ENCODE results near the gene CAGE1. TPM values are rescaled to one million over a fixed set of nuclear protein-coding genes. Genes with fewer than 3 reads are reported as not detected.
A peak's percentile ranks its signal among the peaks of the same experiment; 100 is the strongest.

Gene CAGE1
- total RNA-seq, 1 donor from 2014 or later: 0.07 TPM

- TF ChIP-seq CTCF (IDR thresholded peaks at IDR 0.05): no peak
- H3K4me3 Mint-ChIP-seq: no peak overlapping the region
- H3K36me3 Mint-ChIP-seq (ENCODE audit: low read depth): peaks cover 79% of the 10 kb centered on the region
- CTCF ChIA-PET: interaction anchor here (1.1 to 1.5 kb wide), 2 partner anchors 11 to 621 kb away, joined by 3 read pairs; no protein-coding TSS in a partner anchor
- H3K9me3 Mint-ChIP-seq: no peaks in the 10 kb centered on the region
- POLR2A ChIA-PET: no interaction called here
- no peak for ATAC-seq (ENCODE audit: low read depth)
- no peak for DNase-seq
- H3K4me1 Mint-ChIP-seq: peaks cover 2% of the 10 kb centered on the region
- intact Hi-C loops (cut with micrococcal nuclease): loop anchor here (1.0 kb wide), 1 partner anchor 16 kb away; no protein-coding TSS in a partner anchor
- H3K27me3 Mint-ChIP-seq: no peaks in the 10 kb centered on the region
- H3K27ac Mint-ChIP-seq: no peak overlapping the region
Observed at GRCh38 chr6:7296602-7297001, 92.9 kb downstream of the CAGE1 start.

- H3K27ac Mint-ChIP-seq: peak overlapping the region; percentile 46
- ChIA-PET POLR2A (no interaction called here), CTCF (interaction anchor here (1.2 to 1.5 kb wide), 2 partner anchors 20 to 620 kb away, joined by 3 read pairs; no protein-coding TSS in a partner anchor)
Observed at GRCh38 chr6:7295916-7296315, 93.6 kb downstream of the CAGE1 start.

DNA sequence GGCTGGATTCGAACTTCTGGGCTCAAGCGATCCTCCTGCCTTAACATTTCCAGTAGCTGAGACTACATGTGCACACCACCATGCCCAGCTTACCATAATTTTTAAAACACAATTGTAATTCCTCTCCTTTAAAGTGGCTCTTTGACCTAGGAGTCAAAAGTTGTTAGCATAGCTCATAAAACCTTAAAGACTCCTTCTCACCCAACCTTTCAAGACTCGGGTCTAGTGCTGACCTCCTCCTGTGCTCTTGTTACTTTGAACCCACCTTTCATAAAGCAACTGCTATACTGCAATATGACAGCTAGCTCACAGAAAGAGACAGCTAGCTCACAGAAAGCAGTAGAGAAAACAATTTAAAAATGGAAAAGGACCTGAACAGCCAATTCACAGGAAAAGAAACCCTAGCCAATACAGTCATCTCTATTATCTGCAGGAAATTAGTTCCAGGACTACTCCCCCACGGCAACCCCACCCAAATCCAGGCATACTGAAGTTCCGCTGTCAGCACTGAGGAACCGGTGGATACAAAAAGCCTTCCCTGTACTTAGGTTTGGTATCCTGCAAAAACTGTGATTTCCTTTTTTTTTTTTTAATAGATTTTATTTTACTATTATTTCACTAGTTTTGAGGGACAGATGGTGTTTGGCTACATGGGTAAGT lies 96.8 kb downstream of the CAGE1 start:
- DNase-seq: no peak
- Mint-ChIP-seq H3K27ac (no peak overlapping the region), H3K27me3 (no peaks in the 10 kb centered on the region), H3K4me1 (peaks cover 2% of the 10 kb centered on the region), H3K9me3 (no peaks in the 10 kb centered on the region), H3K36me3 (ENCODE audit: low read depth) (peaks cover 78% of the 10 kb centered on the region), H3K4me3 (no peak overlapping the region)
- CTCF ChIA-PET: interaction anchor here (1.1 to 2.1 kb wide), 2 partner anchors 15 to 17 kb away, joined by 4 to 10 read pairs; no protein-coding TSS in a partner anchor
- intact Hi-C loops (cut with micrococcal nuclease): no loop called here
- POLR2A ChIA-PET: interaction anchor here (0.7 to 1.1 kb wide), 2 partner anchors 42 to 97 kb away, joined by 3 to 6 read pairs; partner anchors contain the start of genes CAGE1 and RIOK1
- ATAC-seq (ENCODE audit: low read depth): no peak
- TF ChIP-seq CTCF (IDR thresholded peaks at IDR 0.05): no peak

More at GRCh38 chr6:7295916-7296315, 93.6 kb downstream of the CAGE1 start:
- H3K36me3 Mint-ChIP-seq (ENCODE audit: low read depth): peaks cover 78% of the 10 kb centered on the region
- ATAC-seq (ENCODE audit: low read depth) (no peak), DNase-seq (no peak)
- H3K4me1 Mint-ChIP-seq: peaks cover 2% of the 10 kb centered on the region
- H3K9me3 Mint-ChIP-seq: no peaks in the 10 kb centered on the region
- no peak overlapping the region for H3K4me3 Mint-ChIP-seq
- no peaks in the 10 kb centered on the region for H3K27me3 Mint-ChIP-seq
- intact Hi-C loops (cut with micrococcal nuclease): no loop called here
- no peak for TF ChIP-seq CTCF (IDR thresholded peaks at IDR 0.05)

DNA sequence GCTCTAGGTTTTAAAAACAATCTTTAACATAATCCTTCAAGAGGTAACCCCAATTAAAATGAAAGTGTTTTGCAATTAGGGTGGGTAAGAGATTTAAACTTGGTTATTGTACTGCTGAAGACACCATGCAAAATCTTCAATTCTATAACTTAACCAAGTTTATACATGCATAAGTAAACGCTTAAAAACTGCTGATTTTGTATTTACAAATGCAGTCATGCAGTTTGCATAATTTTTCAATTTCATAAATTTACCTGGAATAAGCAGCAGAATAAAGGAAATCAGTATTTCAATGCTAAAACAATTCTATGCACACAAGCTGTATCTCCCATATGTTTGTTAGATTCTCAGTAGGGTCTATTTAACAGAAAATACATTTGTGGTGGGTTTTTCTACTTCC lies 99.5 kb downstream of the CAGE1 start:
- H3K27me3 Mint-ChIP-seq: no peaks in the 10 kb centered on the region
- no peaks in the 10 kb centered on the region for H3K9me3 Mint-ChIP-seq
- ATAC-seq (ENCODE audit: low read depth) (no peak), DNase-seq (no peak)
- intact Hi-C loops (cut with micrococcal nuclease): no loop called here
- ChIA-PET POLR2A (no interaction called here), CTCF (no interaction called here)
- no peaks in the 10 kb centered on the region for H3K4me1 Mint-ChIP-seq
- H3K4me3 Mint-ChIP-seq: no peak overlapping the region
- TF ChIP-seq CTCF (IDR thresholded peaks at IDR 0.05): no peak
- H3K27ac Mint-ChIP-seq: no peak overlapping the region
- peaks cover 86% of the 10 kb centered on the region for H3K36me3 Mint-ChIP-seq (ENCODE audit: low read depth)

- H3K27me3 Mint-ChIP-seq: no peaks in the 10 kb centered on the region
- TF ChIP-seq CTCF (IDR thresholded peaks at IDR 0.05): no peak
Observed at GRCh38 chr6:7285416-7285815, 104.1 kb downstream of the CAGE1 start.

More at GRCh38 chr6:7285416-7285815, 104.1 kb downstream of the CAGE1 start:
- DNase-seq: no peak
- ATAC-seq (ENCODE audit: low read depth): no peak
- CTCF ChIA-PET: interaction anchor here (1.1 to 1.6 kb wide), 2 partner anchors 12 to 609 kb away, joined by 3 read pairs; no protein-coding TSS in a partner anchor
- POLR2A ChIA-PET: interaction anchor here (0.9 kb wide), 1 partner anchor 27 kb away, joined by 3 read pairs; no protein-coding TSS in a partner anchor
- Mint-ChIP-seq H3K4me3 (no peak overlapping the region), H3K27ac (no peak overlapping the region), H3K9me3 (no peaks in the 10 kb centered on the region), H3K36me3 (ENCODE audit: low read depth) (peaks cover 61% of the 10 kb centered on the region), H3K4me1 (peaks cover 15% of the 10 kb centered on the region)
- intact Hi-C loops (cut with micrococcal nuclease): no loop called here
